Measurements from ENCODE around the gene OXSR1.
A peak's percentile ranks its signal among the peaks of the same experiment; 100 is the strongest.
"Not testable (repeated sequence)": the region's sequence is repeated elsewhere in the genome, so short reads cannot be mapped to it uniquely, and the experiment has no call there.

Gene OXSR1

DNA sequence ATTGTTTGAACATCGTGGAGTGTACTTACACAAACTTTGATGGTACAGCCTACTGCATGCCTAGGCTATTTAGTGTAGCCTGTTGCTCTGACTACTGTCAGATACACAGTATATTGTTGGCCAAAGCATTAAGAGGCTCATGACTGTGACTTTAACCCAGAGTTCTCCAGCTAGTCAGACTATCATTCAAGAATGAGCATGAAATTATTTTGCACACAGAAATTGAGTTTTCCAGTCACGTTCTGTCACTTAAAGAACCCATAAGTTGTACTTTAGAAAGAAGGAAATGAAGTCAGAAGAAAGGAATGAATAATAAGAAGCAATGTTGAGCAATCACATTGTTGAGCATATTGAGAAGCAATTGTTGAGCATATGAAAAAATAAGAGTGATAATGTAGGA lies 62.7 kb downstream of the OXSR1 start:
- peak; percentile 59 for DNase-seq (ENCODE audit: low read depth)

DNA sequence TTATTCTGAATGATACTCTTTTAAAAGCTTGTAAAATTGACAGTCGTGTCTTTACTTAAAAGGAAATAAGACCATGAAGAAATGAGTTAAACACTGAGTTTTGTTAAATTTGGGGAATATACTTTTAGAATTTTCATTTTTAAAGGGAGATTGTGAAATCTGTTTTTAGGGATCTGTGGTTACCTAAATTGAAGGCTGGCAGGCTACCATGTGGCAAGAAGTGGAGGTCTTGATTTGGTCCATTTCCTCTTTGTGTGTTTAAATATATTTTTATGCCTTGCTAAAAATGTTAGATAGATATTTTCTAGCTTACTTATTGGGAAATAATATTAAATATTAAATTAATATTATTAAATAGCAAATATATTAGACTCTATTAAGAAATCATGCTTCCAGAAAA lies 63.7 kb downstream of the OXSR1 start:
- peak; percentile 47 for DNase-seq (ENCODE audit: low read depth)

DNA sequence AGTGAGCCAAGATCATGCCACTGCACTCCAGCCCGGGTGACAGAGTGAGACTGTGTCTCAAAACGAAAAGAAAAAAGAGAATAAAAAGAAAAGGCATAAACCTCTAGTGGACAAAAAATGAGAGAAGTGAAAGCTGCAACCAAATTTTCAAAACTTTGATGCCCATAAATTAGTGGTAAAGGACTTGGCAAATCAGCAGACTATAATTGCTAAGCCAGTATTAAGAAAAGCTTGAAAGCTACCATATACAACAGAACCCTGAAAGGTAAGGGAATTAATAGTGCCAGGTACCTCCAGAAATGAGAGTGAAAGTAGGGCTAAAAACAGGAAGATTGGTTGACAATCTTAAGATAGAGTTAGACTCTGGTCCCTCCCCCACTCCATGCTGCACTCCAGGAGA lies 67.4 kb downstream of the OXSR1 start:
- DNase-seq (ENCODE audit: low read depth), result no peak

GRCh38 chr3:38235466-38235865 lies 70.1 kb downstream of the OXSR1 start:
- no peak for DNase-seq (ENCODE audit: low read depth)

DNA sequence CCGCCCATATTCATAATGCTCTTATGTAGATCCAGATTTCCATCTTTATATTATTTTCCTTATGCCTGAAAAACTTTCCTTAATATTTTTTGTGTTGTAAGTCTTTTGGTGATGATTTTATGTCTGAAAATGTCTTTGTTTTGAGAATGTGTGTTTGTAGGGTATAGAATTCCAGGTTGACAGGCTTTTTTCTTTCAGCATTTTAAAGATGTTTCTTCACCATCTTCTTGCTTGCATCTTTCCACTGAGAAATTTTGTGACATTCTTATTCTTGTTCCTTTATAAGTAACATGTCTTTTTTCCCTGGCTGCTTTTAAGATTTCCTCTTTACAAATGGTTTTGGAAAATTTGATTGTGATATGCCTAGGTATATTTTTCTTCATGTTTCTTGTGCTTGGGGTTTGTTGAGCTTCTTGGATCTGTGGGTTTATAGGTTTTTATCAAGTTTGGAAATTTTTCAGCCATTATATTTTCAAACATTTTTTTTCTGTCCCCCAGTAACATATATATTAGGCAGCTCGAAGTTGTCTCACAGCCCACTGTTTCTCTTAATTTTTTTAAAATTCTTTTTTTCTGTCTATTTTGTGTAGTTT lies 73.2 kb downstream of the OXSR1 start:
- DNase-seq (ENCODE audit: low read depth), result no peak

- not testable (repeated sequence) for DNase-seq (ENCODE audit: low read depth)
Observed at GRCh38 chr3:38242812-38243211, 77.5 kb downstream of the OXSR1 start.

DNA sequence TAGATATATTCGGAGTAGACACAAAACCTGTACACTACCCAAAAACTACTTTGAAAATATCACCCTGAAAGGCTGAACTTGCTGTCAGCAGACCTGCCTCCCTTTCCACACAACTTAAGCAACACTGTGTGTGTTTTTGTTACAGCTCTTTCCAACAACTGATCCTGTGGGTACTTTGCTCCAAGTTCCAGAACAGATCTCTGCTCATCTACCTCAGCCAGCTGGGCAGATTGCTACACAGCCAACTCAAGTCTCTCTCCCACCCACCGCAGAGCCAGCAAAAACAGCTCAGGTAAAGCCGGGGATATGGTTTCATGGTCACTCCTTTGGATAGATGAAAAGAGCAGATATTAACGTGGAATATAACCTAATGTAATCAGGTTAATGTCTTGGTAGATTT lies 80.6 kb downstream of the OXSR1 start:
- no peak for DNase-seq (ENCODE audit: low read depth)

GRCh38 chr3:38247366-38248035 lies 82.2 kb downstream of the OXSR1 start:
- peak; percentile 92 for DNase-seq (ENCODE audit: low read depth)

DNA sequence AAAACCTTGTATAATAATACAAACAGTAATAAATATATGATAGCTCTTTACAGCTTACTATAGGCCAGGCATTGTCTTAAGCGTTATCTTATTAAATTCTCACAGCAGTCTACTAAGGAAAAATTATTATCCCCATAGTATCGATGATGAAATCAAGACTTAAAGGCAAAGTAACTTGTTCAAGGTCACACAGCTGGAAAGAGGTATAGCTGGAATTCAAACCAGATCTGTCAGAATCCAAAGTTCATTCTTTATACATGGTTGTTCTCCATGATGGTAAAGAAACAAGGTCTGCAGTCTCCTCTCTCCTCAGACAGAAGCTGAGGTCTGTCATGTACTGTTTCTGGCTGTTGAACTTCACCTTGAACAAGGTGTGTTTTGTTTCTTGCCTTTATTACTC lies 84.9 kb downstream of the OXSR1 start:
- DNase-seq (ENCODE audit: low read depth), result no peak

- DNase-seq (ENCODE audit: low read depth), result no peak
Observed at GRCh38 chr3:38251197-38251596, 85.9 kb downstream of the OXSR1 start.

DNA sequence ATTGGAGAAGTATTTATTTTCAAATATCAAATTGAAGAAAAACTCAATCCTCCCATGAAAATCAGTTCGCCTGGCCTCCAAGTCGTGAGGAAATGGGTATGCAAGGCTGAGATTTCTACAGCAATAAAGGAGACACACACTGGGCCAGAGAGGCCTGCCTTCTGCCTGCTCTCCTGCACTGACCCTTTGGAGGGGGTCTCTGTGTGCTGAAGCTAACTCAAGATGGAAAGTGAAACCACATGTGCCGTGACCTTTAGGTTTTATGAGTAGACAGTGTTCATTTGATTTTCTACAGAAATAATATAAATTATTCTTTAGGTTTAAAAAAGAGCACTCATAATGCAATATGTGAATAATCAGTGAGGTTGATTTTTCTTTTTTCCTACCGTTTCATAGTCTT lies 88.4 kb downstream of the OXSR1 start:
- DNase-seq (ENCODE audit: low read depth), result no peak

- DNase-seq (ENCODE audit: low read depth), result no peak
Observed at GRCh38 chr3:38254872-38255271, 89.5 kb downstream of the OXSR1 start.

DNA sequence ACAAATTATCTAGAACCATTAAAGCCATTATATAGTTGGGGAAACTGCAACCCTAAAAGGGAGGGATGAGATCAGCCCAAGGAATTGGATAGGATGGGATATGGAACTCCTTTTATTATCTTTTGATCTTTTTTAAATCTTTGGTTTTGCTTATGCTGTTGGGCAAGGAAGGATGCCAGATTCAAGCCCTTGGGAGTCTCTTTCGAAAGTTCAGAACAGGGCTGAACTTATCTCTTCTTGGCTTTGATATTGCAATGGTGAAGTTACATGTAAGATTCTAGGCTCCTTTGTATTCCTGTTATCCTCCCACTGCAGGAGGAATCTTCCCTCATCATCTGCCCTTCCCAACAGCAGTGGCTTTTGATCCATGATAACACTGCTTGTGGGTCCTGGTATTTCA lies 90.3 kb downstream of the OXSR1 start:
- peak; percentile 30 for DNase-seq (ENCODE audit: low read depth)

- DNase-seq (ENCODE audit: low read depth), result no peak
Observed at GRCh38 chr3:38257583-38257982, 92.2 kb downstream of the OXSR1 start.

- DNase-seq (ENCODE audit: low read depth), result no peak
Observed at GRCh38 chr3:38260474-38260873, 95.1 kb downstream of the OXSR1 start.

DNA sequence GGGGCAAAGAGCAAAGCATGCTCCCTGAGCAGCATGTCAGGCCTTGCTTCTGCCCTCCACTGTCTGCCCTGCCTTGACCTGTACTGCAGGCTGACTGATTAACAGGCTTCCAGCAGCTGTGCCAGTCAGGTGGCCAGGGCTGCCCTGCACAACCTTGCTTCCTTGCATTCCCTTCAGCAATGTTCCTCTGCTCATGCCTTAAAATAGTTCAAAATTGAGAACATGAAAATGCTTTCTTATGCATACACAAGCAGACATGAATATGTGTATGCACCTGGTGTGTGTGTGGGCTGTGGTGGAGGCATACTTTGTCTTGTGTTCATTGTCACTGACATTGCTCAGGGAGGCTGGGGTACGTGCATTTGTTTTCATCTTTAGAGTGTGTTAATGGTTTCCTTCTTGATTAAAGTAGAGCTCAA lies 99.0 kb downstream of the OXSR1 start:
- no peak for DNase-seq (ENCODE audit: low read depth)

DNA sequence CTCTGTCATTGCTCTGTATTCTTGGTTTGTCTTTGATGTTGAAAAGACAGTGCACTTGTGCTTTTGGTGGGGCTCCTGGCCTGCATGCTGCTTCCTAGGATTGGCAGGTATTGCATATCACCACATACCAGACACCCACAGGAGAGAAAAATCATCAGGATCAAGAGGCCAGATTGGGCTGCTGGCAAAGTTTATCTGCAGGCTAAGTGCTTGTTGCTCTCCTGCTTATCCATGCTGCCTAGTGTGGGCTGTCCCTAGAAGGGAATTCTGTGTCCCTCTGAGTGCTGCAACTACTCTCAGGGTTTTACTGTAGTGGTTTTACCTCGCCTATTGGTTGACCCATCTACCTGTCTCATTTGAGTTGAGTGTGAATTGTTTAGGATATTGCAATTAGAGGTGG lies 99.4 kb downstream of the OXSR1 start:
- no peak for DNase-seq (ENCODE audit: low read depth)

- no peak for DNase-seq (ENCODE audit: low read depth)
Observed at GRCh38 chr3:38265604-38266307, 100.4 kb downstream of the OXSR1 start, which contains the start of gene SLC22A13. TSS of gene SLC22A13 (plus strand) at chr3:38265812. CDS start at chr3:38265861, 49 bp downstream.

GRCh38 chr3:38266810-38267209 lies 101.5 kb downstream of the OXSR1 start:
- DNase-seq (ENCODE audit: low read depth), result no peak

DNA sequence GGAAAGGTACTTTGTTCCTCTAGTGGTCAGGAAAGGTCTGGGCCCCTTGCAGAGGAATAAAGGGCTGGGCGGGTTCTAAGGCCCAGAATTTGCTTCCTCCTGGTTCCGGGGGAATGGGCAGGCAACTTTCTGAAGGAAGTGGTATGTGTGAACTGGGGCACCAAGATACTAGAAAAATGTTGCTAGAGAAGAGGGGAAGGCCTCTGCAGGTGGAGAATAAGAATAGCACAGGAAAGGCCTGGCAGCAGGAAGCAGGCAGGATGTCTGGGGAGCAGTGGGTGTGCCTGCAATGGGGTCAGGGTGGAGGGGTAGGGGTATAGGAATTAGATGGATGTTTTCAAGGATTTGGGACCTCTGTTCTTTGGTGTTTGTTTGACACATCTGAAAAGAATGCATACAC lies 102.3 kb downstream of the OXSR1 start:
- no peak for DNase-seq (ENCODE audit: low read depth)

DNA sequence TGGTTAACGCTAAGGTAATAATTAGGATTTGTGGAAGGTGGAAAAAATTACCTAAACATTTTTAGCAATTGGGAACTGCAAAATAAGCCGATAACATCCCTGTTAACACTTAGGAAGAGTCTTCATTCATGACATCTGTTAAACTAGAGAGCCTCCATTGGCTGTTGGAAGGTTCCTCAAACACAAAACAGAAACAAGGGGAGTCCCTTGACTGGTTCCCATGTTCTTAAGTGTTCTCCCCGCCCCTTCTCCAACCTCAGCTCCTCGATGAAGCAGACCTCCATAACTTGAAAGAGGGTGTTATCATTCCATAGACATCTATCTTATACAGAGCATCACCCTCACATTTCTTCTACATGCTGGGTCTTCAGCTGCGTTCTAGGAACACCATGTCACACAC lies 102.8 kb downstream of the OXSR1 start:
- DNase-seq (ENCODE audit: low read depth), result no peak

DNA sequence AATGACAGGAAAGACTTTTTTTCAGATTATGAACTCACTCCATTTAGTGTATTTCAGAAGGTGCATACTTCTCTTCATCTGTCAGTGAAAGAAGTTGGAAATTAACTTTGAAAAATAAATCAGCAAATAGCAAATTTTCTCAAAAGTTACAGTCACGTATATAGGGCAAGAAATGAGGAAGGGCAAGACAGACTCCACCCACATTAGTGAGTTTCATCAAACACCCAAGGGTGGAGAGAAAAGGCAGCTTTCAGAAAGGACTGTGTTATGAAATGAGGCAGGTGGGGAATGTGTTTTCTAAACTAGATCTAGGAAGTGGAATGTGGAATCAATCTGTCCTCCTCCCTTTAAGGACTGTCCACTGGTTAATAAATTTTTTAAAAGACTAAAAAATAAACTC lies 103.2 kb downstream of the OXSR1 start:
- DNase-seq (ENCODE audit: low read depth), result no peak

GRCh38 chr3:38270606-38271005 lies 105.3 kb downstream of the OXSR1 start:
- DNase-seq (ENCODE audit: low read depth), result no peak
